GM19324 (cell line): ENCODE data around the gene UBE3C.
A peak's percentile ranks its signal among the peaks of the same experiment; 100 is the strongest.
"Not testable (repeated sequence)": the region's sequence is repeated elsewhere in the genome, so short reads cannot be mapped to it uniquely, and the experiment has no call there.

Experiments used
- ATAC-seq: cut with Tn5 transposase; IDR thresholded peaks from one replicate; pipeline ENCODE4 v1.9.1; 2021; ENCODE audit warnings: mild to moderate bottlenecking, moderate library complexity; ENCODE audit not compliant: unreplicated experiment, low FRiP score

The UBE3C gene

DNA sequence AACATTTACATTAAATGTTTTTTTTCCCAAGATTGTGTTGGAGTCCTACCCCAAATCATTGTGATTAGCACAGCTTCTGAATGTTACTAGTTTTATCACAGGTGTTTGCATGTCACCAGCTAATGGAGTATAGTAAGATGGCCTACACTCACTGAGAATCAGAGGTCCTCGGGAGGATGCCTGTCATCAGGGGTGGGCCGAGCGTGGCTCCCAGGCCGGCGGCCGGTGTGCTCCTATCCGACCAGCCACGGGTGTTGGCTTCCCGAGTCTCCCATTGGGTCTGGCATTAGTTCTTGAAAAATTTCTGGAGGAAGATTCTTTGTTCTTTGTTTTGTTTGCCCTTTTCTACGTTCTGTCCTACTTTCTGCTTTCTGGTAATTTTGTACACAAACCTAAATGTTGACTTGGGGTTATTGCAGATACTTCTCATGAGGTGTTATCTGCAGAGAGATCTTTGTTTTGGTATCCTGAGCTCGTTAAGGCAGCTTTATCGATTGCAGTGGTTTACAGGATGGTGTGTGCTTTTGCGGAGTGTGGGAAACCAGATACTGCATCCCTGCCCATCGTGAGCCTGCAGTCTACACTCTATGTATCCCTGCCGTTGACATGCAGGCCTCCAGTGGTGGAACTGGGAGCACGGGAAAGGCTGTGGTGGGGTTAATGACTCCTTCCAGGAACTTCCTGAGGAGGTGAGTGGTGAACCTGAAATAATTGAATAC, 130.8 kb downstream of the UBE3C start:
- ATAC-seq = no peak

- ATAC-seq = no peak
Observed at GRCh38 chr7:157270060-157270444, 131.3 kb downstream of the UBE3C start.

DNA sequence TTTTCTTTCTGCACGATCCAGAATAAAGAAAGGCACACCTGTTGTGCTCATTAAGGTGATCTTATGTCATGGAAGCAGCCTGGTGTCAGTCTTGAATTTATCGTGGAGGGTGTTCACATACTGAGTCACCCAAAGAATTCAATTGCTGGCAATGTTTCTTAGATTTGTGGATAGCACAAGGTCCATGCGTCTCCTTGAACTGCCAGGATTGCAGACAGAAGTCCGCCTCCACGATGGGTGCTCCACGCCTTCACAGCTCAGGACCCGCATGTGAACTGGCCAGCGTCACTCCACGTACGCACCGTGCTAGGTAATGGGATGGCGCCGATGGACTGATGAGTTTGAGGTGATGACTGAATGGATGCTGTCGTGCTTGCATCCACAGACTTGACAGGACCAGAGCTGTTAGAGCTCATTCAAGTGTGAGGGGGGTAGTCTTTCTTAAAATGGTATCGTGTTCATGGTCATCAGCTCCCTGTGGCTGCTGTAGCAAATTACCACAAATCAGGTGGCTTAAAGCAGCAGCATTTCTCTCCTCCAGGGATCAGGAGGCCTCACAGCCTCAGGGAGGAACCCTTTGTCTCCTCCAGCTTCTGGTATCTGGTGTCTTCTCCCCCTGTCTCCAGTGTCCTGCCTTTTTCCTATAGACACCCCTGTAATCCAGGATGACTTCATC, 132.7 kb downstream of the UBE3C start:
- no peak for ATAC-seq

DNA sequence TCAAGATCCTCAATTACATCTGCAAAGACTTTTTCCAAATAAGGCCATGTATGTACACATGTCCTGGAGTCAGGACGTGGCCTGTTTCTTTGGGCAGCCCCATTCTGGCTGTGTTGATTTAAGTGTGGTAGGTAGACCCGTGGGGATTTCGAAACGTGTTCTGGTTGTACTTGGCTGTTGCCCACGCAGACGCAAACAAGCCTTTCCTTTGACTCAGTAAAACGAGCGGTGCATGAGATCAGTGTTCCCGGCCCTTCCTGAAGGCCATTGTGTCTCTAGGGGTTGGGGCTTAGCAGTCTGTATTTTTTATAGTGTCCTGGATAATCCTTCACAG, 133.2 kb downstream of the UBE3C start:
- ATAC-seq = no peak

DNA sequence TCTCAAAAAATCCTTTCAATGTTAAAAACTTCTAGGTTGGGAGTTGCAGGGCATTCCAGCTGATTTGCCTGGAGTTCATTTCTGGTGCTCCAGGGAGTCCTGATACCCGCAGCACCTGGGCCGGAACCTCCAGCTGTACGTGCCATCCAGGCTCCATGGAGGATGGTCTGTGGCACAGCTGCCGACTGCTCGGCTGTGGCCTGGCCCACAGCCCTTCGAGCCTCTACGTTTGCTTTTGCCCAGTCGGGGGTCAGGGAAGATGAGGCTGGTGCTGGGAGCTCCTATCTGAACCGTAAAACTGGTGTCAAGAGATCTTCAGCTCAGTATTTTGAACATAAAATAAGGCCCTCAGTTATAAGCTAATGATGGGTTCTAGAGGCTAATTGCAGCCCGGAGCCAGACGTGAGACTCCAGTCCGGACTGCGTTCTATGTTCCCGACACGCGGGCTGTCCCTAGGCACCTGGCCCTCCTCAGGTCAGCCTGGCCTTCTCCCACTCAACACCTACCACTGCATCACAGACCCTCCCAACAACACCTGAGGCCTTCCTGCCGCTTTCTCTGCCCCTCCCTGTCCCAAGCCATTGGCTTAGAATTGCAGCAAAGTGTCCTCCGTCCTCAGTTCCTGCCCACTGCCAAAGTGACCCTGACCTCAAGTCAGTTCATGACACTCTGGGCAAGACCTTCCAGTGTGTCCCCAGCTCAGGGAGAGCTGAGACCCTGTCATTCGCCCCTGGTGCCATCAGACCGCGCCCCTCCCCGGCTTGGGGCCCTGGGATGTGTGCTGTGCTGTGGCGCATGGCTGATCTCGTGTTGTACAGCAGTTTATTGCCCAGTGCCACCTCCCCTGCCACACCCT, 133.9 kb downstream of the UBE3C start:
- ATAC-seq = no peak

DNA sequence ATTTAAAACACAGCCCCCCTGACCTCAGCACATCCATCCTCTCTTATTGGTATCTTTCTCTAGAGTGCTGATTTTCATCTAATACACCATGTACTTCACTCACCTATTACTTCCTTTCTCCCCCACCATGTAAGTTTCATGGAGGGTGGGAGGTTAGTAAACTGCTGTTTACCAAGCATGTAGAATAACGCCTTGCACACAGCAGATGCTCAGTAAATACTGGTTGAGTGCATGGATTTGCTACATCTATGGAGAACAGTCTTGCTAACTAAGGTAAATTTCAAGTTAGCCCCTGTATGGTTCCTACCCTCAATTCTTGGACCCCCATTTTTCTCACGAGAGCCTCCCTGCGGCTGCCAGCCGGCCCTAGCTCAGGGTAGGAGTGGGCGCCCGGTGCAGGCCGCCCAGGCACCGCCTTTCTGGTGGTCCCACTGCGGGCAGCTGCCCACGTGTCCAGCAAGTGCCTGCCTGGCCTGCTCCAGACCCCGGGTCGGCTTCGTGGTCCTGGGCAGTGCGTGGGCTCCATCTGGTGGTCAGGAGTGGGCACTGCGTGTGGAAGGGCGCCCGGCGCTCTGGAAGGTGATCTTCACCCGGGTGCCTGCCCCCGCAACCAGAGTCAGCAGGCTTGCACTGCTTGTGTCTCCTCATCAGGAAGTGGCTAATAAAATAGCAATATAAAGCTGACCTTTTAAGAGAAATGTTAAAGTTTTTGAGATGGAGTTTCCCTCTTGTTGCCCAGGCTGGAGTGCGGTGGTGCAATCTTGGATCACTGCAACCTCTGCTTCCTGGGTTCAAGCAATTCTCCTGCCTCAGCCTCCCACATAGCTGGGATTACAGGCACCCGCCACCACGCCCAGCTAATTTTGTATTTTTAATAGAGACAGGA, 134.7 kb downstream of the UBE3C start:
- peak; percentile 64 for ATAC-seq

GRCh38 chr7:157274094-157274634, 135.4 kb downstream of the UBE3C start:
- ATAC-seq = not testable (repeated sequence)

DNA sequence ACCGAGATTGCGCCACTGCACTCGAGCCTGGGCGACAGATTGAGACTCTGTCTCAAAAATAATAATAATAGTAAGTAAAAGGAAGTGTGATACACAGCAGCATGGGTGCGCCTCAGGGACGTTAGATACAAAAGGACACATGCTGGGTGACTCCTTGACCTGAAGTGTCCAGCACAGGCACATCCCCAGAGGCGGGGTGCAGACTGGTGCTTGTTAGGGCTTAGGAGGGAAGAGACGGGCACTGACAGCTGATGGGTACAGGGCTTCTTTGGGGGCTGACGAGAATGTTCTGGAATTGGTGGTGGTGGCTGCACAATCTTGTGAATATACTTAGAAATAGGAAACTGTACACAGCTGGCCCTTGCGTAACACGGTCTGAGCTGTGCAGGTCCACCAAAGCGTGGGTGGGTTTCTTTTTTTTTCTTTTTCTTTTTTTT, 136.3 kb downstream of the UBE3C start:
- no peak for ATAC-seq

GRCh38 chr7:157276091-157276561, 137.4 kb downstream of the UBE3C start:
- no peak for ATAC-seq

DNA sequence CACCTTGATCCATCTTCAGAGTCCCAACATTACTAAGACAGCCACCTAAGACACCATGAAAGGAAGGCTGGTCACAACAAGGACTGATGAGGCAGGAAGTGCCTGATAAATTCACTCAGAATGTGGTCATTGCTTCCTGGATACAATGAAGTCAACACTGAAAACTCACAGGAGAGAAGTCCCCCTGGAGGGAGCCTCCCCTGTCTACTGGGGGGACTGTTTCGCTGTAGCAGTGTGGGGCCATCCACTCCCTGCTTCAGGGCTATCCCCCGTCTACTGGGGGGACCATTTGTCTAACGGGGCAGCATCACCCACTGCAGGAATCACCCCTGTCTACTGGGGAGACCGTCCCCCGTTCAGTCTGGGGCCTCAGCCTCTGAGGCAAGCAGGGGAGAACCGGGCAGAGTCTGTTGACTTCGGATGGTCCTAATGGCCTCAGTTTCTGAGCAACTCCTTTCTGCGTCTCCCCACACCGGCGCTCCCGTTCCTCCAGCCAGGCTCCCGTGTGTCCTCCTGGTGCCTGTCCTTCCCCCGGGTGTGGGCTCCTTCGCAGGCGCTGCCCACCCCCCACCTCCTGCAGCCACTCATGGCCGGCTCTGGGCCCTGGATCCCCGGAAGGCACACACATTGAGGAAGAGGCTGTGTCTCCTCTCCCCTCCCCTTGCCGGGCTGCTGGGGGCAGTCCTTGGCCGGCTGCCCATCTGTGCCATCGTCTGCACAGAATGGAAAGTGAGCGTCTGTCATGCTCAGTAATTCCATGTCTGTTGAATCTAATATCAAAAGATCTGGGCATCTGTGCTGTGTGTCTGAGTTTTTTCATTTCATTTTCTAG, 138.2 kb downstream of the UBE3C start:
- no peak for ATAC-seq

DNA sequence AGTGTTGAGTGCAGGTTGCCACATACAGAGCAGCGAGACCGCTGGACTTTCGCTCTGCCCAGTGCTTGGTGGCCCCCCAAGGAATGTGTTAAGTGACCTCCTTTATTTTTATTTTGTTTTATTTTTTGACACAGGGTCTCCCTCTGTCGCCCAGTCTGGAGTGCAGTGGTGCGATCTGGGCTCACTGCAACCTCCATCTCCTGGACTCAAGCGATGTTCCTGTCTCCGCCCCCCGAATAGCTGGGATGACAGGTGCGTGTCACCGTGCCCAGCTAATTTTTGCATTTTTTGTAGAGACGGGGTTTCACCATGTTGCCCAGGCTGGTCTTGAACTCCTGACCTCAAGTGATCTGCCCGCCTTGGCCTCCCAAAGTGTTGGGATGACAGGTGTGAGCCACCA, 138.8 kb downstream of the UBE3C start:
- ATAC-seq = not testable (repeated sequence)

DNA sequence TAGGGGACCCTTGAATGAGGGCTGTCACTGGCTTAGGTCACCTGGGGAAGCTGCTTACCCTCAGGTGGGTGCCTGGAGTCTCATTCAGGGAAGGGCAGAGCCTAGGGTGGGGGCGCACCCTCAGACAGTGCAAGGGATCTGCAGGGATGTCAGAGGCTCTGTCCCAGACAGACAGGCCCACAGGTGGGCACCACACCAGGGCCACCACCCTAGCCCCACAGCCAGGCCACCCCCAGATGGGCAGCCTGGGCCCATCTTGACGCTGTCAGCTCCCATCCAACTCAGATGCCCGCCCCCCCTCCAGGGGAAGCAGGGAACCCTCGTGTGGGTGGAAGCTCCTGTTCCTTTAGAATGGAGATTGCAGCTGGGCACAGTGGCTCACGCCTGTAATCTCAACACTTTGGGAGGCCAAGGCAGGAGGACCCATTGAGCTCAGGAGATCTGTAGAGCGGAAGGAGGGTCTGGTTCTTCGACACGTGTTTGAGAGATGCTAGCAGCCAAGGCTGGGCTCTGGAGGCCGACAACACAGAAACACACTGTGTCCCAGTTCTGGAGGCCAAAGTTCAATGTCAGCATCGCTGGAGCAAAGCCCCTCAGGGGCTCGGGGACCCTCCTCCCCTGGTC, 139.6 kb downstream of the UBE3C start:
- ATAC-seq = no peak

DNA sequence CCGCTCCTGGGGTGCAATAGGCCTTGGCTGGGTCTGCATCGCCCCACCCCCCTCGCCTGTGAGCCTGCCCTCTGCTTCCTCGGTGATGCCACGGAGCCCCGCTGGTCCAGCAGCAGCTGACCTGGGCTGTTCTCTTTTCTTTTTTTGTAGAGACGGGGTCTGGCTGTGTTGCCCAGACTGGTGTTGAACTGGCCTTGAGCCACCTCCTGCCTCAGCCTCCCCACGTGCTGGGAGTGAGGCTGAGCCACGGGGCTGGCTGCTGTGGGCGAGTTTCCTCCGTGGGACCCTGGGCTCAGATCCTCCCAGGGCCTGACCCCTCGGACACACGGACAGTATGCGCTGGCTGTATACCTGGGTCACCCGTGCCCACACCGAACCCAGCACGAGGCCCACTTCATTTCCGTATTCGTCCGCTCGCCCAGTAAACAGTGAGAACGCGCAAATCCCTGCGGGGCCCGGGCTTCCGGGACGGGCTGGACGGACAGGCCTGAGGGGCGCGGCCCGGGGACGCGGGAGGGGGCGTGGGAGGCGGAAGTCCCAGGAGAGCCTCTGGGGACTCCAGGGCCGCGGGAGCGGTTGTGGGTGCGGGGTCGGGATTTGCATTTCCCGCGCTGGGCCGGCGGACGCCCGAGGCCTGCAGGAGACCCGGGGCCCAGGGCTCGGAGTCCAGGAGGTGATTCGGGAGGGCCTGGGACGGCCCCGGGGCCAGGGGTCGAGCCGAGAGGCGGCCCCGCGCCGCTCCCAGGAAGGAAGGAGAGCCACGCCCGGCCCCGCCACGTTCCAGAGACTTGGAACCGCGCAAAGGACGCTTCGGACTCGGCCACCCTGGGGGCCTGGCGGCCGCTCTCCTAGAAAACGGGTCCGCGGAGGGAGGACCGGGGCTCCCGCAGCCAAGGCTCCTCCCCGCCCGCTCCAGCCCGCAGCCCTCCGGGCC, 140.3 kb downstream of the UBE3C start:
- peak; percentile 69 for ATAC-seq

DNA sequence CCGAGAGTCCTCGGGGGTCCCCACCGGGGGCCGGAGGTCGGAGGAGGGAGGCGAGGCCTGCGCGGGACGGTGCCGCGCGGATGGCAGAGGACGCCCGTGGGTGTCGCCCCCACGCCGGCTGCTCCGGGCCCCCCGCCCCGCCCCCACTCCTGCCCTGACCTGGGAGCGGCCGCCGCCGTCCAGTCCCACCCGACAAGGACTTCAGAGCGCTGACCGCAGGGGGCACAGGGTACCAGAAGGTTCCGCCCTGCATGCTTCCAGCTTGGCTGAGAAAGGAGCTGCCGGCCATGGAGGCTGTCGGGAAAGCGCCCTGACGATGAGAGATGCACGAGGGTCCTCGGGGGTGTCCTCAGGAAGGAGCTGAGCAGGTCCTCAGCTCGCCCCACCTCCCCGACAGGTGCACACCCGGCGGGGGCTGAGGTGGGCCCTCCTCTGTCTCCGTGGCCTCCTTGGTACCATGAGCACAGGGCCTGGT, 141.1 kb downstream of the UBE3C start:
- no peak for ATAC-seq

GRCh38 chr7:157280216-157280841, 141.6 kb downstream of the UBE3C start:
- no peak for ATAC-seq

DNA sequence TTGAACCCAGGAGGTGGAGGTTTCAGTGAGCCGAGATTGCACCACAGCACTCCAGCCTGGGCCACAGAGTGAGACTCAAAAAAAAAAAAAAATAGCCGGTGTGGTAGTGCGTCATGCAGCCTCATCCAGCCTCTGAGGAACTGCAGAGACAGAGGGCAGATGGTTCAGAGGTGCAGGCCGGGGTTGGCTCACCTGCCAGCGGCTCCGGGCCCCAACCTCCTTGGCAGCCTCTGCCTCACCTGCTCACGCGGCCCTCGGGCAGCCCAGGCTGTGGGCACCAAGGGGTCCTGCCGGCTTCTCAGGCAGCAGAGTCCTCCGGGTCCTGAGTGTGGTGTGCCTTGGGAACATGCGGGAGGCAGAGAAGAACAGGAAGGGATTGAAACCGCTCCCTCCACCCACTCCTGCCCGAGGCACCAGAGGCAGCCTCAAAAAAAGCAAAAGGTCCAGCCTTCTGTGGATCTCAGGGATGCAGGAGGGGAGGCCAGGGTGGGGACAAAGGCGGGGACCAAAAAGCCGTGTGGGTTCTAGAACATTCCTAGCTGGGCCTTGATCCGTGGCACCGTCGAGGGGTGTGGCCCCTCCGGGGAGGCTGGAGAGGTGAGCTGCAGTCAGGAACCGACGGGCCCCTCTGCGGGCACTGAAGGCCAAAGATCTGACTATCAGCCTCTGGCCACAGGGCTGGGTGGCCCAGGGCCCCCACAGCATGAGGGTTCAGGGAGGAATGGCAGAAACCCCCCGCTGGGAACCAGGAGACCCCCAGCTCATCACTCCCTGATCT, 142.7 kb downstream of the UBE3C start:
- ATAC-seq = no peak
